Mesenchymal stem cell (in vitro differentiated cells and primary cell): ENCODE data around the gene KCNK7.

Experiments used
- DNase-seq: peaks from one replicate; pipeline ENCODE4 v3.0.0-alpha.2; 2013
- H2AFZ ChIP-seq: one replicate; pipeline ENCODE4 v1.6.1; 2013; ENCODE audit warnings: low read depth, mild to moderate bottlenecking, control low read depth, inconsistent platforms, low read length, moderate library complexity
- H2AK5ac ChIP-seq: 2 replicates; pipeline ENCODE4 v1.6.1; 2013; ENCODE audit warnings: low read length, moderate library complexity, mild to moderate bottlenecking, inconsistent platforms; ENCODE audit not compliant: severe bottlenecking
- H2BK120ac ChIP-seq: one replicate; pipeline ENCODE4 v1.6.1; 2013; ENCODE audit warnings: low read depth, mild to moderate bottlenecking, inconsistent platforms, low read length, moderate library complexity
- H2BK12ac ChIP-seq, 2 experiments: one replicate each; pipeline ENCODE4 v1.6.1; 2013; ENCODE audit warnings: inconsistent platforms in 2 of 2, low read length in 2 of 2, mild to moderate bottlenecking in 2 of 2, moderate library complexity in 2 of 2, control low read depth in 1 of 2
- H2BK15ac ChIP-seq: one replicate; pipeline ENCODE4 v1.6.1; 2013; ENCODE audit warnings: mild to moderate bottlenecking, low read depth, inconsistent platforms; ENCODE audit not compliant: poor library complexity, severe bottlenecking
- H2BK5ac ChIP-seq: 2 replicates; pipeline ENCODE4 v1.6.1; 2013; ENCODE audit warnings: low read depth, mild to moderate bottlenecking, low read length, control low read depth, inconsistent platforms; ENCODE audit not compliant: poor library complexity, severe bottlenecking
- H3K14ac ChIP-seq, 2 experiments: one replicate each; pipeline ENCODE4 v1.6.1; 2013; ENCODE audit warnings: inconsistent platforms in 2 of 2, low read length in 2 of 2, control low read depth in 1 of 2, mild to moderate bottlenecking in 1 of 2, moderate library complexity in 1 of 2
- H3K18ac ChIP-seq, 2 experiments: one replicate each; pipeline ENCODE4 v1.6.1; 2013; ENCODE audit warnings: inconsistent platforms in 2 of 2, low read length in 2 of 2, control low read depth in 1 of 2, low read depth in 1 of 2, mild to moderate bottlenecking in 1 of 2
- H3K23ac ChIP-seq, 2 experiments: one replicate each; pipeline ENCODE4 v1.6.1; 2013; ENCODE audit warnings: inconsistent platforms in 2 of 2, low read length in 2 of 2, mild to moderate bottlenecking in 2 of 2, moderate library complexity in 2 of 2, control low read depth in 1 of 2
- H3K27ac ChIP-seq: 2 replicates; pipeline ENCODE4 v1.5.1; 2013; ENCODE audit warnings: mild to moderate bottlenecking, moderate library complexity, low read length, control low read depth, inconsistent platforms; ENCODE audit not compliant: poor library complexity, severe bottlenecking
- H3K27me3 ChIP-seq, 2 experiments: 2 replicates each; pipeline versions ENCODE4 v1.6.1 to v1.7.0; 2013; ENCODE audit warnings: low read length in 2 of 2, mild to moderate bottlenecking in 2 of 2, moderate library complexity in 2 of 2, control low read depth in 1 of 2, inconsistent platforms in 1 of 2; ENCODE audit not compliant: control insufficient read depth in 1 of 2, insufficient read depth in 1 of 2
- H3K36me3 ChIP-seq, 2 experiments: 2 replicates each; pipeline versions ENCODE4 v1.6.1 to v1.7.0; 2013; ENCODE audit warnings: low read length in 2 of 2, control low read depth in 1 of 2, inconsistent platforms in 1 of 2, low read depth in 1 of 2, mild to moderate bottlenecking in 1 of 2; ENCODE audit not compliant: insufficient read depth in 2 of 2, control insufficient read depth in 1 of 2
- H3K4ac ChIP-seq, 2 experiments: one replicate each; pipeline ENCODE4 v1.6.1; 2013; ENCODE audit warnings: inconsistent platforms in 2 of 2, low read length in 2 of 2, mild to moderate bottlenecking in 2 of 2, moderate library complexity in 2 of 2, control low read depth in 1 of 2, low read depth in 1 of 2
- H3K4me1 ChIP-seq: 2 replicates; pipeline ENCODE4 v1.6.1; 2013; ENCODE audit warnings: low read depth, low read length, control low read depth; ENCODE audit not compliant: control insufficient read depth, insufficient read depth
- H3K4me2 ChIP-seq: 2 replicates; pipeline ENCODE4 v1.6.1; 2013; ENCODE audit warnings: low read length, mild to moderate bottlenecking, inconsistent platforms; ENCODE audit not compliant: poor library complexity, severe bottlenecking
- H3K4me3 ChIP-seq, 2 experiments: 2 replicates each; pipeline versions ENCODE4 v1.5.1 to v1.7.0; 2013; ENCODE audit warnings: low read length in 2 of 2, mild to moderate bottlenecking in 2 of 2, control low read depth in 1 of 2, low read depth in 1 of 2; ENCODE audit not compliant: insufficient read depth in 1 of 2
- H3K79me1 ChIP-seq: replicated peaks from 2 replicates; pipeline ENCODE4 v1.6.1; 2013; ENCODE audit warnings: mild to moderate bottlenecking, control low read depth, low read length, inconsistent platforms; ENCODE audit not compliant: poor library complexity, severe bottlenecking
- H3K9ac ChIP-seq: 2 replicates; pipeline ENCODE4 v1.7.0; 2013; ENCODE audit warnings: mild to moderate bottlenecking, low read length, moderate library complexity
- H3K9me3 ChIP-seq: 2 replicates; pipeline ENCODE4 v1.7.0; 2013; ENCODE audit warnings: mild to moderate bottlenecking, low read length; ENCODE audit not compliant: control insufficient read depth
- H4K8ac ChIP-seq: one replicate; pipeline ENCODE4 v1.6.1; 2013; ENCODE audit warnings: inconsistent platforms, mild to moderate bottlenecking, low read length, moderate library complexity
- H4K91ac ChIP-seq: one replicate; pipeline ENCODE4 v1.6.1; 2013; ENCODE audit warnings: mild to moderate bottlenecking, low read length, inconsistent platforms
- WGBS: methylation state at CpG from one replicate; pipeline ENCODE4 v1.1.7; 2013; ENCODE audit warnings: mixed read lengths; 5-methylcytosine and 5-hydroxymethylcytosine counted together

Gene KCNK7

GRCh38 chr11:65588199-65589054 is 7.2 kb downstream of the KCNK7 start:
- peak overlapping the region; percentile 88 for H4K91ac ChIP-seq
- peak overlapping the region; percentile 27 to 42 for H2BK12ac ChIP-seq
- peaks cover 17% of the 10 kb centered on the region for H3K79me1 ChIP-seq
- no peak overlapping the region for H2BK5ac ChIP-seq
- no peak overlapping the region for H3K27ac ChIP-seq
- peak overlapping the region; percentile 66 for H2AK5ac ChIP-seq
- peak overlapping the region in 1 of 2 experiments; percentile 54 for H3K4ac ChIP-seq
- peaks cover 50 to 53% of the 10 kb centered on the region in 2 experiments for H3K36me3 ChIP-seq
- H3K4me2 ChIP-seq = no peak overlapping the region
- peak overlapping the region in 1 of 2 experiments; percentile 41 for H3K14ac ChIP-seq
- peak overlapping the region; percentile 29 to 63 for H3K18ac ChIP-seq
- H3K9me3 ChIP-seq = no peaks in the 10 kb centered on the region
- no peak overlapping the region for H2BK15ac ChIP-seq
- peak overlapping the region; percentile 59 for H3K9ac ChIP-seq
- peak; percentile 59 for DNase-seq
- no peaks in the 10 kb centered on the region for H3K27me3 ChIP-seq
- peak overlapping the region; percentile 11 for H2BK120ac ChIP-seq
- WGBS = 66% methylated on average over 13 of the region's 13 CpGs
- H3K4me3 ChIP-seq = no peak overlapping the region
- no peak overlapping the region for H2AFZ ChIP-seq
- H4K8ac ChIP-seq = peak overlapping the region; percentile 85
- H3K4me1 ChIP-seq = peaks cover 38% of the 10 kb centered on the region
- peak overlapping the region in 1 of 2 experiments; percentile 6 for H3K23ac ChIP-seq

GRCh38 chr11:65586676-65587075 is 8.9 kb downstream of the KCNK7 start:
- H3K23ac ChIP-seq = peak overlapping the region in 1 of 2 experiments; percentile 1
- 76% methylated on average over 2 of the region's 2 CpGs for WGBS
- no peak overlapping the region for H3K27ac ChIP-seq
- peaks cover 54 to 57% of the 10 kb centered on the region in 2 experiments for H3K36me3 ChIP-seq
- H2BK15ac ChIP-seq = no peak overlapping the region
- H3K27me3 ChIP-seq = no peaks in the 10 kb centered on the region
- no peak overlapping the region for H3K4ac ChIP-seq
- H3K9ac ChIP-seq = peak overlapping the region; percentile 9
- peak overlapping the region; percentile 2 for H4K91ac ChIP-seq
- H2BK120ac ChIP-seq = no peak overlapping the region
- peaks cover 26% of the 10 kb centered on the region for H3K4me1 ChIP-seq
- peak overlapping the region; percentile 24 for H4K8ac ChIP-seq
- H3K18ac ChIP-seq = peak overlapping the region in 1 of 2 experiments; percentile 37
- no peak overlapping the region for H3K14ac ChIP-seq
- H3K79me1 ChIP-seq = peaks cover 17% of the 10 kb centered on the region
- H3K9me3 ChIP-seq = no peaks in the 10 kb centered on the region
- H2BK5ac ChIP-seq = no peak overlapping the region
- peak overlapping the region in 1 of 2 experiments; percentile 26 for H3K4me3 ChIP-seq
- DNase-seq = peak; percentile 51
- H2AK5ac ChIP-seq = no peak overlapping the region
- H2AFZ ChIP-seq = no peak overlapping the region
- no peak overlapping the region for H3K4me2 ChIP-seq
- peak overlapping the region; percentile 45 to 69 for H2BK12ac ChIP-seq

GRCh38 chr11:65586247-65586630 is 9.4 kb downstream of the KCNK7 start:
- Histone ChIP-seq H3K14ac (no peak overlapping the region), H3K9me3 (no peaks in the 10 kb centered on the region), H3K23ac (no peak overlapping the region), H3K79me1 (peaks cover 17% of the 10 kb centered on the region), H4K91ac (no peak overlapping the region), H4K8ac (no peak overlapping the region), H3K4ac (no peak overlapping the region), H3K4me1 (peaks cover 26% of the 10 kb centered on the region), H2BK12ac (peak overlapping the region; percentile 2 to 69), H2BK5ac (no peak overlapping the region), H2BK120ac (no peak overlapping the region), H2AK5ac (no peak overlapping the region), H3K27me3 (no peaks in the 10 kb centered on the region), H2BK15ac (no peak overlapping the region), H3K18ac (peak overlapping the region in 1 of 2 experiments; percentile 37), H2AFZ (no peak overlapping the region), H3K4me2 (no peak overlapping the region), H3K9ac (no peak overlapping the region), H3K4me3 (no peak overlapping the region), H3K27ac (no peak overlapping the region), H3K36me3 (peaks cover 59% of the 10 kb centered on the region in 2 experiments)
- DNase-seq = no peak
- 85% methylated on average over 4 of the region's 4 CpGs for WGBS

DNA sequence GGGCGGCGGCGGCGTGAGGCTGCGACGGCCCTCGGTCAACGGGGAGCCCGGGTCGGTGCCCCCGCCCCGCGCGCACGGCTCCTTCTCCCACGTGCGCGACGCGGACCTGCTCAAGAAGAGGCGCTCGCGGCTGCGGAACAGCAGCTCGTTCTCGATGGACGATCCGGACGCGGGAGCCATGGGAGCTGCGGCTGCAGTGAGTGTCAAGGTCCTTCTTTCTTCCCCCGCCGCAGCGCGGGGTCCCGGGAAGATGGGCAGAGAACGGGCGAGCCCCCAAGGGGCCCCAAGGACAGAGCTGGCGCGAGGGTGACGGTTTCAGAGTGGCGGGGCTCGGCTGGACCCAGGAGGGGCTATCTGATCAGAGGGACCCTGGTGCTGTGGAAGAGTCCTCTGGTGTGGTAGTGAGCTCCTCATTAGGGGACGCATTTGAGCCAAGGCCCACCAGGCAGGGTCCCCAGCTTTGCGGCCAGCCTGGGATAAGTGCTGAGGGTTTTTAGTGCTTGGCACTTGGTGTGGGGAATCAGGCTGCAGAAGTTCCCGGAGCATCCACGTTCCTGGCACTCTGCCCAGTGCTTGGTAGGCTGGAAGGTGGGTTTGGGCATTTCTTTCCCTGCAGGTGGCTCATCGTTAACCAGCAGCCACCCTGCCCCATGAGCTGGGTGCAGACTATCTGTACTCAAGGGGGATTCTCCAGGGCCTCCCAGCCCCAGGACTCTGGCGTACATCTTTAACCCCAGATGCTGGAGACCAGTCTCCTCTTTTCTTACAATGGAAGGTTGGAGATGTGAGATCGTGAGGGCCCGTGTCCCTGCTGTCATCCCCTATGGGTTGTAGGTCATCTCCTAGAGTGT is 10.0 kb downstream of the KCNK7 start:
- Histone ChIP-seq H3K79me1 (peaks cover 17% of the 10 kb centered on the region), H3K9ac (no peak overlapping the region), H4K8ac (no peak overlapping the region), H2AK5ac (no peak overlapping the region), H2BK12ac (no peak overlapping the region), H3K4me2 (no peak overlapping the region), H2BK120ac (no peak overlapping the region), H3K18ac (no peak overlapping the region), H3K9me3 (no peaks in the 10 kb centered on the region), H3K4ac (no peak overlapping the region), H4K91ac (no peak overlapping the region), H2AFZ (no peak overlapping the region), H3K27me3 (no peaks in the 10 kb centered on the region), H3K36me3 (peaks cover 62 to 65% of the 10 kb centered on the region in 2 experiments), H2BK15ac (no peak overlapping the region), H3K4me1 (peaks cover 26% of the 10 kb centered on the region), H3K14ac (no peak overlapping the region), H3K4me3 (no peak overlapping the region), H3K27ac (no peak overlapping the region), H3K23ac (no peak overlapping the region), H2BK5ac (no peak overlapping the region)
- 81% methylated on average over 50 of the region's 51 CpGs for WGBS
- no peak for DNase-seq
